ENCODE data around the gene VASH2. TPM values are rescaled to one million over a fixed set of nuclear protein-coding genes. Genes with fewer than 3 reads are reported as not detected.
"Not testable (repeated sequence)": the region's sequence is repeated elsewhere in the genome, so short reads cannot be mapped to it uniquely, and the experiment has no call there.

Gene VASH2
- total RNA-seq, 1 experiment from 2014 or later, result 3.2 TPM

DNA sequence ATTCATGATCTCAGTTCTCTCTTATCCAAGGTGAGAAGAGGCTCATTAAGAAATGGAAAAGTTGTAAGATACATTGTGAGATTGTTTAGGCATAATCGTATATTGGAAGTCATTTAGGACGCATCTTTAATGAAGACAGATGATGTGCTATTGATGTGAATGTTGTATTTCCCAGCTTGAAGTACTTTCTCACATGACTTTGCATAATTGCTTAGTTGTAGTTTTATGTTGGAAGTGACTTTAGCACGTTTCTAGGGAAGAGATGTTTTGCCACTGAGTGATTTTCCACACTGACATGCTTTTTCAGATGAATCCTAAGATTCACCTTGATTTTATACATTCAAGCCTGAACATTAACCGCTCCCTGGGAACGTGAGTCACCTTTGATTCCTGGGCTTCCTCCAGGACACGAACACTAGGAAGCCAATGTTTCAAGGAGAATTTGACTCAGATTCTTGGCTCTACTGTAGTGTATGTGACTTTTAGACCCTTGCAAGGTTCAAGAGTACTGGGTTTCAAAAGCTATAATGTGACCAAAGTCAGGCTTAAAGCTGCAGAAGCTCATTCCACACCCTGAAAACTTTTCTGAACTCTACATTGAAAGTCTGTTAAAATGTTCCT lies 37.5 kb downstream of the VASH2 start:
- no peaks in the 10 kb centered on the region for H3K27me3 ChIP-seq (replicated peaks; ENCODE audit: control insufficient read depth, insufficient read depth, low read length)
- no peaks in the 10 kb centered on the region for H3K4me1 ChIP-seq
- TF ChIP-seq, protein P1, sequence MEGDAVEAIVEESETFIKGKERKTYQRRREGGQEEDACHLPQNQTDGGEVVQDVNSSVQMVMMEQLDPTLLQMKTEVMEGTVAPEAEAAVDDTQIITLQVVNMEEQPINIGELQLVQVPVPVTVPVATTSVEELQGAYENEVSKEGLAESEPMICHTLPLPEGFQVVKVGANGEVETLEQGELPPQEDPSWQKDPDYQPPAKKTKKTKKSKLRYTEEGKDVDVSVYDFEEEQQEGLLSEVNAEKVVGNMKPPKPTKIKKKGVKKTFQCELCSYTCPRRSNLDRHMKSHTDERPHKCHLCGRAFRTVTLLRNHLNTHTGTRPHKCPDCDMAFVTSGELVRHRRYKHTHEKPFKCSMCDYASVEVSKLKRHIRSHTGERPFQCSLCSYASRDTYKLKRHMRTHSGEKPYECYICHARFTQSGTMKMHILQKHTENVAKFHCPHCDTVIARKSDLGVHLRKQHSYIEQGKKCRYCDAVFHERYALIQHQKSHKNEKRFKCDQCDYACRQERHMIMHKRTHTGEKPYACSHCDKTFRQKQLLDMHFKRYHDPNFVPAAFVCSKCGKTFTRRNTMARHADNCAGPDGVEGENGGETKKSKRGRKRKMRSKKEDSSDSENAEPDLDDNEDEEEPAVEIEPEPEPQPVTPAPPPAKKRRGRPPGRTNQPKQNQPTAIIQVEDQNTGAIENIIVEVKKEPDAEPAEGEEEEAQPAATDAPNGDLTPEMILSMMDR (IDR thresholded peaks at IDR 0.05; ENCODE audit: insufficient read depth in 1 of 2, low read depth in 1 of 2, low read length in 1 of 2, severe bottlenecking in 1 of 2, unreplicated experiment in 1 of 2), result no peak
- no peaks in the 10 kb centered on the region; the same call in 1 of the 2 replicates for H3K36me3 ChIP-seq (ENCODE audit: control insufficient read depth, insufficient read depth, low read length)
- H3K9me3 Mint-ChIP-seq (ENCODE audit: unreplicated experiment), result no peaks in the 10 kb centered on the region
- H3K9me3 ChIP-seq, result no peaks in the 10 kb centered on the region
- ChIA-PET POLR2A (interaction anchor here (0.6 kb wide), 1 partner anchor 10 kb away, joined by 5 read pairs; no protein-coding TSS in a partner anchor), CTCF (no interaction called here)
- H3K4me1 Mint-ChIP-seq (ENCODE audit: low read depth, unreplicated experiment), result no peaks in the 10 kb centered on the region
- no peak overlapping the region for H3K4me3 Mint-ChIP-seq (ENCODE audit: unreplicated experiment)
- H3K4me3 ChIP-seq (ENCODE audit: low read depth, low read length), result no peak overlapping the region
- no TSS peak for BruUV-seq (replicated peaks)
- peaks cover 16% of the 10 kb centered on the region for H3K36me3 Mint-ChIP-seq (ENCODE audit: insufficient read depth, unreplicated experiment)
- no peaks in the 10 kb centered on the region for H3K27me3 Mint-ChIP-seq (ENCODE audit: insufficient read depth, unreplicated experiment)
- DNase-seq, result no peak
- intact Hi-C loops (cut with micrococcal nuclease; ENCODE audit: unreplicated experiment), result no loop called here
- no peak overlapping the region for H3K27ac Mint-ChIP-seq (ENCODE audit: unreplicated experiment)

GRCh38 chr1:212990276-212990675 lies 39.9 kb downstream of the VASH2 start:
- no peak overlapping the region for H3K4me3 Mint-ChIP-seq (ENCODE audit: unreplicated experiment)
- TF ChIP-seq, protein P1 (IDR thresholded peaks at IDR 0.05; ENCODE audit: insufficient read depth in 1 of 2, low read depth in 1 of 2, low read length in 1 of 2, severe bottlenecking in 1 of 2, unreplicated experiment in 1 of 2), result no peak
- no peak for DNase-seq
- H3K4me1 ChIP-seq, result no peaks in the 10 kb centered on the region
- ChIA-PET POLR2A (interaction anchor here (0.5 kb wide), 1 partner anchor 325 kb away, joined by 3 read pairs; no protein-coding TSS in a partner anchor), CTCF (no interaction called here)
- H3K9me3 ChIP-seq, result no peaks in the 10 kb centered on the region
- H3K9me3 Mint-ChIP-seq (ENCODE audit: unreplicated experiment), result no peaks in the 10 kb centered on the region
- H3K4me3 ChIP-seq (ENCODE audit: low read depth, low read length), result no peak overlapping the region
- H3K27me3 Mint-ChIP-seq (ENCODE audit: insufficient read depth, unreplicated experiment), result no peaks in the 10 kb centered on the region
- no peaks in the 10 kb centered on the region for H3K4me1 Mint-ChIP-seq (ENCODE audit: low read depth, unreplicated experiment)
- no peak overlapping the region for H3K27ac Mint-ChIP-seq (ENCODE audit: unreplicated experiment)
- H3K36me3 ChIP-seq (ENCODE audit: control insufficient read depth, insufficient read depth, low read length), result no peaks in the 10 kb centered on the region; the same call in 1 of the 2 replicates
- peaks cover 22% of the 10 kb centered on the region for H3K36me3 Mint-ChIP-seq (ENCODE audit: insufficient read depth, unreplicated experiment)
- intact Hi-C loops (cut with micrococcal nuclease; ENCODE audit: unreplicated experiment), result no loop called here
- BruUV-seq (replicated peaks), result no TSS peak
- H3K27me3 ChIP-seq (replicated peaks; ENCODE audit: control insufficient read depth, insufficient read depth, low read length), result no peaks in the 10 kb centered on the region

DNA sequence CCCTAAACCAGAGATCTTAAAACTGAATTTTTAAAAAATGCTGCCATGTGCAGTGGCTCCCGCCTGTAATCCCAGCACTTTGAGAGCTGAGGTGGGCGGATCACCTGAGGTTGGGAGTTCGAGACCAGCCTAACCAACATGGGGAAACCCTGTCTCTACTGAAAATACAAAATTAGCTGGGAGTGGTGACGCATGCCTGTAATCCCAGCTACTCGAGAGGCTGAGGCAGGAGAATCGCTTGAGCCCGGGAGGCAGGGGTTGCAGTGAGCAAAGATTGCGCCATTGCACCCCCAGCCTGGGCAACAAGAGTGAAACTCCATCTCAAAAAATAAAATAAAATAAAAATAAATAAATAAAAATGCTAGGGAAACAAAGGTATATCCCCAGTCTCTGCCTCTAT lies 43.6 kb downstream of the VASH2 start:
- not testable (repeated sequence) for BruUV-seq (replicated peaks)

More for the DNA sequence above, 43.6 kb downstream of the VASH2 start:
- CTCF ChIA-PET; H3K4me3 Mint-ChIP-seq (ENCODE audit: unreplicated experiment); H3K4me1 ChIP-seq; H3K9me3 ChIP-seq; POLR2A ChIA-PET; H3K36me3 ChIP-seq (ENCODE audit: control insufficient read depth, insufficient read depth, low read length); DNase-seq; intact Hi-C loops (cut with micrococcal nuclease; ENCODE audit: unreplicated experiment); H3K27ac Mint-ChIP-seq (ENCODE audit: unreplicated experiment); H3K27me3 ChIP-seq (replicated peaks; ENCODE audit: control insufficient read depth, insufficient read depth, low read length); H3K4me1 Mint-ChIP-seq (ENCODE audit: low read depth, unreplicated experiment); H3K4me3 ChIP-seq (ENCODE audit: low read depth, low read length); H3K9me3 Mint-ChIP-seq (ENCODE audit: unreplicated experiment); H3K27me3 Mint-ChIP-seq (ENCODE audit: insufficient read depth, unreplicated experiment): not testable (repeated sequence)
- peaks cover 29% of the 10 kb centered on the region for H3K36me3 Mint-ChIP-seq (ENCODE audit: insufficient read depth, unreplicated experiment)

All from Caco-2 (cell line).